Neural cell (in vitro differentiated cells): ENCODE measurements around the gene TMEM131.

Experiments used
- EP300 ChIP-seq: fragments of 450-650 bp; conservative IDR thresholded peaks from 2 replicates; pipeline ENCODE4 v1.6.1; 2014; ENCODE audit warnings: antibody characterized with exemption, mild to moderate bottlenecking, moderate library complexity; ENCODE audit not compliant: poor library complexity, severe bottlenecking
- EZH2 ChIP-seq: fragments of 200-600, 300-800 bp; shearing (Covaris generic), sonication (generic); IDR thresholded peaks from 2 replicates; pipeline ENCODE4 v1.6.1; 2014; ENCODE audit warnings: antibody characterized with exemption, low read length, borderline replicate concordance, mild to moderate bottlenecking; ENCODE audit not compliant: insufficient read depth, poor library complexity, severe bottlenecking
- MXI1 ChIP-seq: fragments of 450-650 bp; conservative IDR thresholded peaks from 2 replicates; pipeline ENCODE4 v1.6.1; 2014; ENCODE audit warnings: antibody characterized with exemption, mild to moderate bottlenecking; ENCODE audit not compliant: poor library complexity, severe bottlenecking
- POLR2AphosphoS5 ChIP-seq: IDR thresholded peaks from 2 replicates; pipeline ENCODE4 v1.6.1; 2012
- RAD21 ChIP-seq: fragments of 450-650 bp; conservative IDR thresholded peaks from 2 replicates; pipeline ENCODE4 v1.6.1; 2014; ENCODE audit warnings: antibody characterized with exemption, mild to moderate bottlenecking, moderate library complexity
- SMC3 ChIP-seq: fragments of 450-650 bp; conservative IDR thresholded peaks from 2 replicates; pipeline ENCODE4 v1.6.1; 2014; ENCODE audit warnings: antibody characterized with exemption, mild to moderate bottlenecking, moderate library complexity; ENCODE audit not compliant: poor library complexity
- TAF1 ChIP-seq: IDR thresholded peaks from 2 replicates; pipeline ENCODE4 v1.6.1; 2012; ENCODE audit warnings: low read depth
- TF ChIP-seq, protein P1 (sequence below): fragments of 450-650 bp; IDR thresholded peaks from 2 replicates; pipeline ENCODE4 v1.5.1; 2014; ENCODE audit warnings: antibody characterized with exemption, mild to moderate bottlenecking, moderate library complexity; ENCODE audit not compliant: poor library complexity, severe bottlenecking

DNA sequence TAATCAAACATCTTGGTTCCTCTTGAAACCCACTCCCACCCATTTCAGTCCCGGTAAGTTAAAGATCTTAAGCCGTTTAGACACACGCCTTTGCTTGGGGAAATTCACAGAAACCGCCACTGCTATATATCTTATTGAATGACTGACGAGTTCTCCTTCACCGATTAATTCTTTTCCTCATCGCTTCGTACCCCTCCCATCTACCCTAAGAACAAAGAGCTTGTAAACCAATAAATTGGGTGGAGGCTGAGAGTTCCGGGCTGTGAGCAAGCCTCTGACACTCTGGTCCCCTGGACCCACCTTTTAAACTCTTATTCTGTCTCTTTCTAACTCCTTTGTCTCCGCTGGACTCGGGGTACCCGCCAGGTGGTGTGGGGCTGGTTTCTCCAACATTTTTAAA lies 30.6 kb downstream of the TMEM131 start:
- TF ChIP-seq POLR2AphosphoS5 (no peak), MXI1 (no peak), RAD21 (no peak), SMC3 (no peak), EZH2 (no peak), EP300 (no peak), TAF1 (no peak)
- TF ChIP-seq, protein P1, sequence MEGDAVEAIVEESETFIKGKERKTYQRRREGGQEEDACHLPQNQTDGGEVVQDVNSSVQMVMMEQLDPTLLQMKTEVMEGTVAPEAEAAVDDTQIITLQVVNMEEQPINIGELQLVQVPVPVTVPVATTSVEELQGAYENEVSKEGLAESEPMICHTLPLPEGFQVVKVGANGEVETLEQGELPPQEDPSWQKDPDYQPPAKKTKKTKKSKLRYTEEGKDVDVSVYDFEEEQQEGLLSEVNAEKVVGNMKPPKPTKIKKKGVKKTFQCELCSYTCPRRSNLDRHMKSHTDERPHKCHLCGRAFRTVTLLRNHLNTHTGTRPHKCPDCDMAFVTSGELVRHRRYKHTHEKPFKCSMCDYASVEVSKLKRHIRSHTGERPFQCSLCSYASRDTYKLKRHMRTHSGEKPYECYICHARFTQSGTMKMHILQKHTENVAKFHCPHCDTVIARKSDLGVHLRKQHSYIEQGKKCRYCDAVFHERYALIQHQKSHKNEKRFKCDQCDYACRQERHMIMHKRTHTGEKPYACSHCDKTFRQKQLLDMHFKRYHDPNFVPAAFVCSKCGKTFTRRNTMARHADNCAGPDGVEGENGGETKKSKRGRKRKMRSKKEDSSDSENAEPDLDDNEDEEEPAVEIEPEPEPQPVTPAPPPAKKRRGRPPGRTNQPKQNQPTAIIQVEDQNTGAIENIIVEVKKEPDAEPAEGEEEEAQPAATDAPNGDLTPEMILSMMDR: no peak
